HG02642 (cell line): ENCODE measurements around the gene MAP4K5.

Experiments
- ATAC-seq: cut with Tn5 transposase; IDR thresholded peaks from one replicate; pipeline ENCODE4 v1.9.1; 2021; ENCODE audit warnings: mild to moderate bottlenecking; ENCODE audit not compliant: unreplicated experiment, poor library complexity

Gene MAP4K5

DNA sequence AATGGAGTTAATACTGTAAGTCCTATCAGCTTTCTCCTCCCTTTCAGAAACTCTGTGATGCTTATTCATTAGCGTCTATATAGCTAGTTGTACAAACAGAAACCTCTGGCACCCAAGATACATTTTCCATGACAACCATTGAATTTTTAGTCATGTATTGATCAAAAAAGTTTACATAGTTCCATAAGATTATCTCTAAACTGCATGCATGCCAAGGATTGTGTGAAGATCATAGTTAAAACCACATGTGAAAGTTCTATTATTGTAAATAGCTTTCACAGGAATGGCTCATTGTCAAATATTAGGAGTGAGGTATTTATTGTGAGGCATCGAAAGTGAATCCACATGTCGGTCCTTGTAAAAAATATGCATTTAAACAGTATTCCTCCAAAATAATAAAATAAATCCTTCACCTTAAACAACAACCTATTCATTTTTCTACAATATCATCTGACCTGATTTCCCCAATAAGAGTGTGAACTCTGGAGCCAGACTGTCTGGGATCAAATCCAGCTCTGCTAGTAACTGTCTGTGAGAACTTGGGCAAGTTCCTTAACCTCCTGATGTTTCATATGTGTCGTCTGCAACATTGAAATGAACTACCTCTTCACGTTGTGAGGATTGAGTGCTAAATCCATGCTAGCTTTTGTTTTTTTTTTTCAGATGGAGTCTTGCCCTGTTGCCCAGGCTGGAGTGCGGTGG lies 125.1 kb downstream of the MAP4K5 start:
- no peak for ATAC-seq

DNA sequence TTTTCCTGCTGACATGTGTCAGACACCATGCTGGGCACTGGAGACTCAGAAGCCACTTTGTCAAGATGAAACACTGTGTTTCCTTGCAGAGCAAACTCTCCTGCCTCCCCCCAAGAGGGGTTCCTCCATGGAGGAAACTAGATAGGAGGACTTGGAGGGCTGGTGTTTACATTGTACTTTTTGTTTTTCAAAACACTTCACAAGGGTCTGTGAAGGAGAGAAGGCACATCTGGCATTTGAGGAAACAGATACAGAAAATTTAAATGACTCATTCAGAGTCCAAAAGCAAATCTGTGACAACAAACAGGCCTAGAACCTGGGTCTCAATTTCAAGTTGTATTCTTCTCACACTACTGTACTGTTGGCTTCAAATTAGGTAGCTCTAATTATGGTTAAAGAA lies 128.9 kb downstream of the MAP4K5 start:
- no peak for ATAC-seq

DNA sequence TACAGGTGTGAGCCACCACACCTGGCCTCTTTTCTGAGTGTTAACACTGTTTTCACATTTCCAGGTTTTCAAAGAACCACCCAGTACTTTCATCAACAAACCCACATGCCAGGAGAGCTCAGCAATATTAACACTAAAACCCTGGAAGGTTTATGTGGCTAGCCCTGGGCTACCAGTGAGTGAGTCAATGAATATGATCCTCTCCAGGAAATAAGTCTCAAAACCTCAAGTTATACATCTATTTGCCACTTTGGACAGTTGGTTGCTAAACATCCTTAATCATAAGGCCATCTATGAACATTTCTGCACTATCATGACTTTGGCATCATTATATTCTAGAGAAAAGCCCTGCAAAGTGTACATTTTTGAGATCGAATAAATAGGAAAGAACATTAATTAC lies 129.4 kb downstream of the MAP4K5 start:
- no peak for ATAC-seq

DNA sequence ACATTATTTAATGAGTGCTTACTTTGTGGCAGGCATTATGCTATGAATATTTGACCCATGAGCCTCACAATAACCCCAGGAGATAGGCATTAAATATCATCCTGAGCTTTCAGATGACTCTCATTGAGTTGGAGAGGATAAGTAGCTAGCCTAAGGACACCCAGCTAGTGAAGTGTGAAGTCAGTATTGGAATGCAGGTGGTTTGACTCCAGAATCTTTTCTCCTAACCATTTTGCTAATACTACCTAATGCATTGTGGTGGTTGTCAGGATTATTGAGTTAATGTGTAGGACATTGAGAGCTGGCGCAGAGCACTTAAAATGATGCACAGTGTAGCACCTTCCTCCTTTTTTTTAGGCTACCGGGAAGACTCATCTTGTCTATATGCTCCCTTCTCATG lies 131.9 kb downstream of the MAP4K5 start:
- no peak for ATAC-seq

DNA sequence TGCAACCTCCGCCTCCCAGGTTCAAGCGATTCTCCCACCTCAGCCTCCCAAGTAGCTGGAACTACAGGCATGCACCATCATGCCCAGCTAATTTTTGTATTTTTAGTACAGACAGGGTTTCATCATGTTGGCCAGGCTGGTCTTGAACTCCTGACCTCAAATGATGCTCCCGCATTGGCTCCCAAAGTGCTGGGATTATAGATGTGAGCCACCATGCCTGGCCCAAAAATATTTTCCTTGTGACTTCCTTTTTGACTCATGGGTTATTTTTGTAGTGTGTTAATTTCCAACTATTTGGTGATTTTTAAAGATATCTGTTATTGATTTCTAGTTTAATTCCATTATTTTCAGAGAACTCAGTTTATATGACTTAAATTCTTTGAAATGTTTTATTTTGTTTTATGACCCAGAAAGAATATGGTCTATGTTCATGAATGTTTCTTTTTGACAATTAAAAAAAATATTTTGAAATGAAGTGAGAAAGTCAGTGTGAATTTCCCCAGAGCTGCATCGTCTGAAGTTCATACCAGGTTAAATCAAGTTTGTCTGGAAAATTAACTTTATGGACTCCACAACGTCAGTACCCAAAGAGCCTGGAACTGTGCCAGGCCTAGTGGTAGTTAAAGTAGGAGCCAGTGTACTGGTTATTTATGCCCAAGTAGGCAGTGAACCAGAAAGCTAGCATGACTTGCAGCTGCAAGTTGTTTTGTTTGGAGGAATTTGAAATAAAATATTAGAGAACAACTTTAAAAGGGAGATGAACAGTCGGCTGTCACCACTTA lies 132.9 kb downstream of the MAP4K5 start:
- ATAC-seq, result no peak

DNA sequence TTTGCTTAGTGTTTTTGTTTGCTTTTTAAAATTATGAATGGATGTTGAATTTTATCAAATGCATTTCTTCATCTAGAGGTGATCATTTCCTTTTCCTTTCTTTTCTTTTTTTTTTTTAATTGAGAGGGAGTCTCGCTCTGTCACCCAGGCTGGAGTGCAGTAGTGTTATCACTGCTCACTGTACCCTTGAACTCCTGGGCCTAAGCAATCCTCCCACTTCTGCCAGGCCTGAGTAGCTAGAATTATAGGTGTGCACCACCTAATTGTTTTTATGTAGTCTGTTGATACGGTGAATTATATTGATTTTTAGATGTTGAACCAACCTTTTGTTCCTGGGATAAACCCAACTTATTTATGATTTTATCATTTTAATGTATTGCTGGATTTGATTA lies 134.2 kb downstream of the MAP4K5 start:
- no peak for ATAC-seq

DNA sequence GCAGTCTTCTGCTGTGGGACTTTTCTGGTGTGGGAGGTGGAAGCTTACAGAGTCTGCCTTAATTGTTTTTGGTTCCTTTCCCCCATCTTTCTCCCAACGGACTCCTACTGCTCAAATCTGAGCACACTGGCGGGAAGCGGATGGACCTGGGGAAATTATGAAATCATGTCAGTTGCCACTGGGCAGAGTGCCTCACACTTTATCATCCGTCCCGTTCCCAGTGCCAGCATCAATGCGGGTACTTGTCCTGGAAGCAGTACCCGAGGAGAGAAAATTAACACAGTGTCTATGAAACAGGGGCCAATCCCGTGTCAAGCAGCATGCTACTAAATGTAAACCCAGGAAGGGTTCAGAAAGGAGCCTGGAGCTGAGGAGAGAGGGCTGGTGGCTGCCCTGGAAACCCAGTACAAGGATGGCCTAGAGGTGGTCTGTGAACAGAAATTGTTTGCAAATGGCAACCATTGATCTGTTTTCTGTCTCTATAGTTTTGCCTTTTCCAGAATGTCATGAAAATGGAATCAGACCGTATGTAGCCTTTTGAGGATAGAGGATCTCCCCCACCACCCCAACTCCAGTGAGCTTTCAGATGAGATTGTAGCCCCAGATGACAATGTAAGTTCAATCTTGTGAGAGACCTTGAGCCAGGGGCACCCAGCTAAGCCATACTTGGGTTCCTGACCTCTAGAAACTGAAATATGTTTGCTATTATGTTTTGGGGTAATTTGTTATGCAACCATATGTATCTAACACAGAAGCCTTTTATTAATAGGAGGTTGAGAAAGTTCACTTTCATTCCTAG lies 134.8 kb downstream of the MAP4K5 start:
- ATAC-seq, result no peak

DNA sequence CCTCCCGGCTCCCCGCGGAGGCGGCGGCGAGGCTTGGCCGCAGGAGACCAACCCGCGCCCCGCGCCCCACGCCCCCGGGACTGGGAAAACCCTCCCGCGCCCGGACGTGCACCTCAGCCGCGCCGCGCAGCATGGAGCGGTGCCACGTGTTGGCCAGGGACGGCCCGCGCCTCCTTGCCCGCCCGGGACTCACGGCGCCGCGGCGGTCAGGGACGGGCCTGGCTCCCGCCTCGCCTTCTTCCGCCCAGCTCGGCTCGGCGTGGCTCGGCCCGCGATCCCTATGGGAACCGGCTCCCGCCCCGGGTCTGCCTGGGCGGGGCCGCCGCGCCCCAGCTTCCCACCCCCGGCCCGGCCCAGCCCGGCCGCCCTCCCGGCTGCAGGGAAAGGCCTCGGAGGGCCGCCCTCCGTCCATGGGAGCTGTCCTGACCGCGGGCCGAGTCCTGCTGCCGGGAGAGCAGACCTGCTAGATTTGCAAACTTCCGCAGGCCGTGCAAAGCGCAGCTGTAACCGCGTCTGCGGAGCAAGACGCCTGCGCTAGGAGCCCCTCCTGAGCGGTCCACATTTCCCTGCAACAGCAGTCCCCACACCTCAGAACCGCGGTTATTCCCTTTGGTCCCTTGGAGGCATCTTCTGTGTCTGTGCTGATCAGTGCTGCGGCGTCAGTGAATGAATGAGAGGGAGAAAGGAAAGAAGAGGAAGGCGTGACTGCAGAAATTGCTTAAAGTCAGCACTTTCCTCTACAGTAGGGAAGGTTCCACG lies 135.6 kb downstream of the MAP4K5 start, which contains the start of gene CDKL1:
Gene CDKL1 (minus strand): TSS at position 251 of the 759 bp plus-strand sequence. CDS start 1,013 bp downstream, outside the sequence.
- peak; percentile 66 for ATAC-seq

DNA sequence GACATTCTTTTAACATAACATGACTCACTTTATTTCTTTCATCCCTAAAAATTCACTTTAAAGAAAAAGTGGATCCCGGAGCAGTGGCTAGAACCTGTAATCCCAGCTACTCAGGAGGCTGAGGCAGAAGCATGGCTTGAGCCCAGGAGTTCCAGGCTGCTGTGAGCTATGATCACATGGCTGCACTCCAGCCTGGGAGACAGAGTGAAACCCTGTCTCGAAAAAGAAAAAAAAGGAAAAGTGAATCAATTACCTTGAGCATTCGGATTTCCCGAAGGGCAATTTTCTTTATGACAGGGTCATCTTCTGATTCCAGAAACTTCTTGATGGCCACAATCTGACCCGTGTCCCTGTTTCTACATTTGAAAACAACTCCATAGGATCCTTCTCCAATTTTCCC lies 136.9 kb downstream of the MAP4K5 start:
- ATAC-seq, result no peak

DNA sequence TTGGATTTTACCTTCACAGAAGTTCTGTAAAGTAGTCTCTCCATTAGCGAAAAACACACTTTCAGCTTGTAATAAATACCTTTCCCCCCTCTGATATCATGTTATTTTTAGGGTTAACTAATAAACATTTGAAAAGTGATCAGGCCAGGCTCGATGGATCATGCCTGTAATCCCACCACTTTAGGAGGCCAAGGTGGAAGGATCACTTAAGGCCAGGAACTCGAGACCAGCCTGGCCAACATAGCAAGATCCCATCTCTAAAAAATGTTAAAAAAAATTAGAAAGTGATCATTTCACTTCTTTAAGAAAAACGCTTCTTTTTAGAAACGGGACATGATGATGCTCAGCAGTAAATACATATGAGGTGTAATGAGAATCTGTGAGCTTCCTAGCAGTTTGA lies 137.7 kb downstream of the MAP4K5 start:
- ATAC-seq, result no peak

DNA sequence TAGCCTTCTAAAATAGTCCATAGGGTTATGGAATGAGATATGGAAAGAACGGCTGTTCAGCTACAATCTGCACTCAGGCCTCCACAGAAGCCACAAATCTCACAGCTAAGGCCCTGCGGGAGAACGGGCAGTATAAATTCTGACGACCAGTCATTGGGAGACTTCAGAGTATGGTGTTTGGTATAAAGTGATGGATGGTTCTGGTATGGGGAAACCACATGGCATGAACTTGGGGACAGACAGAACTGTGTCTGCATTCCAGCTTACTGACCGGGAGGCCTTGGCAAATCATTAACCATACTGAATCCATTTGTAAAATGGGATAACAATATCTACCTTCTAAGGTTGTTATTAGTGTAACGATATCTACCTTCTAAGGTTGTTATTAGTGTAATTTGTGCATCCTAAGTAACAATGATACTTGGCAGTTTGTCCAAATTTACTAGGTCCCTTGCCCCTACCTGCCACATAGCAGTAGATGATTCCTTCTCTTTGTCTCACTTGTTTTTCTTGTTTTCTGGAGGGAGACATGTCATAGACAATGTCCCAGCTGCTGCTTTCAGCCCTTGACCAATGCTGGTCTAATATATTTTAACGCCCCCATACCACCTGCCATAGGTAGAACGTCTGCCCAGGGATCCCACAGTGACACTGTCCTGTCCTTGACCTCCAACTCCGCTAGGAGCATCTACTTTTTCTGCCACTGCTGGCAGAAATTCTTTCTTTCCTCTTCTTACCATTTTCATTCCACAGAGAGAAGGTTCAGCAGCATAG lies 142.5 kb downstream of the MAP4K5 start:
- no peak for ATAC-seq

DNA sequence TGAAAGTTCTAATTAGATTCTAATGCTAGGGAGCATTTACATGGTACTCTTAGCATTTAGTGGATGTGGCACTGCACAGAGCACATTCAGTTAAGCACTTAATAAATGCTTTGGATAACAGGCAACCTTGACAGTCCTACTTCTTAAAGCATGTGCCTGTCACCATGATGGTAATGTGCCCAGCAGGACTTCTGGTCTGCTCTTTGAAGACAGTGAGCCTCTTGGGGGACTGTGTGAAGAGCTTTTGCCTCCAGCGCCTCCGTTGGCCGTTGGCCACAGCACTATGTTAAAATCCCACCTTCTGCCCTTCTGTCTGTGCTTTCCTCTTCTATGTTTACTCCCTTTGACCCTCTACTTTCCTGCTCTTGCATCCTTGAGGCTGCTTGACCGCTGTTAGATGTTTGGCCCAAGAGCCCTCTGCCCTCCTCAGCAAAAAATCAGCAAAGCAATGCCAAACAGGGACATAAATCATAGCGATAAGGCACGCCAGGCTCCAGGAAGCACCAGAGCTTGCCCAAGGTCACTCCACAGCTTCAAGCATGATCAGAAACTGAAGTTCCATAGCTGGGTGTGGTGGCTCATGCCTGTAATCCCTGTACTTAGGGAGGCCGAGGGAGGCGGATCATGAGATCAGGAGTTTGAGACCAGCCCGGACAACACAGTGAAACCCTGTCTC lies 144.0 kb downstream of the MAP4K5 start:
- ATAC-seq, result no peak

DNA sequence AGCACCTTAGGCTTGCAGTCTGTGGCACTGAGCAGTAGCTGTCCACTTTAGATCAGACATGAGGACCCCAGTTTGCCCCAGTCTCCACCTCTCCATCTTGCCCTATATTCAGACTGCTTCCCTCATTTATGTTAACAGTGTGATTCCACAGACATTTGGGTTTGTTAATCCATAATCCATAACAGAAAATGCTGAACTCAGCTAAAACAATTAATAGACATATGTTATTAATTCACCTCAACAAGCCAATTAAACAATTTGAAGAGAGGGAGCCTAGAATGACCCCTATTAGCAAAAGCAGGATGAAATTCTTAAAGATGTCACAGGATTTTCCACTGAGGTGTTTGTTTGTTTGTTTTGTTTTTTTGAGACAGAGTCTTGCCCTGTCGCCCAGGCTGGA lies 144.8 kb downstream of the MAP4K5 start:
- no peak for ATAC-seq

DNA sequence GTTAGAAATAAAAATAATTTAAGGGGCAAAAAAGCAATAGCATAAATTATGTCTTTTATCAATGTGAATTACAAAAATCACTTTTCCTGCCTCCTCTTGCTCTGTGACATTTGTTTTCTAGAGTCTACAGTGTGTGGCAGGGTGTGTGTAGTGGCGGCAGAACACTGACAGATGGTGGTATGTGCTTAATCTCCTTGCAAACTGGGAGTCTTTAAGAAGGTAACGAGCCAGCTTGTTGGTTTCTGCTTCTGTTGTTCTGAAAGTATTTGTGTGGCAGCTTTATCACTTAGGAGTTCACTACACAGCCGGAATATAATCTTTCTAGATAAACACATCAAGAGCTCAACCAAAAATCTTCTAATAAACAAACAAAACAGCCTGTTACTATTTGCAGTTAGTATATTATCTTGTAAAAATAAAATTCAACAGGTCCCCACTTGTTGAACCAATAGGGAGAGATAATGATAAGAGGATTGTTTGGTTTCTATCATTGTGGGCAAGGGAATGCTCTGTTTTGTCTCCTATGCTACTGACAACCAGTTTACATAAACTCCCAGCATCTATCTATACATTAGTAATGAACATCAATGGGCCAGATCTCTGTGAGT lies 148.6 kb downstream of the MAP4K5 start:
- no peak for ATAC-seq

DNA sequence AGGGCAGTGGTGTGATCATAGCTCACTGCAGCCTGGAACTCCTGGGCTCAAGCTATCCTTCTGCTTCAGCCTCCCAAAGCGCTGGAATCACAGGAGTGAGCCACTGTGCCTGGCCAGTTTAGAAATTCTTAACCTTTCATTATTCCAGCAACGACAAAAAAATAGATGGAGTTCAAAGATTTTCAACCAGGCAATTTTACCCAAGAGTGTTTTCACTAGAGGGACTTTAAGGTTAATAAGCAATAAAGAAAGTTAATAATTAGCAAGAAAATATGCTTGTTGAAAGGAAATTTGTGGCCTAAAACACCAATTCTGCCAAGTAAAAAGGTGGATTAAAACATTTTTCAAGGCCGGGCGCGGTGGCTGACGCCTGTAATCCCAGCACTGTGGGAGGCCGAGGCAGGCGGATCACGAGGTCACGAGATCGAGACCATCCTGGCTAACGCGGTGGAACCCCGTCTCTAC lies 150.5 kb downstream of the MAP4K5 start:
- ATAC-seq, result no peak

DNA sequence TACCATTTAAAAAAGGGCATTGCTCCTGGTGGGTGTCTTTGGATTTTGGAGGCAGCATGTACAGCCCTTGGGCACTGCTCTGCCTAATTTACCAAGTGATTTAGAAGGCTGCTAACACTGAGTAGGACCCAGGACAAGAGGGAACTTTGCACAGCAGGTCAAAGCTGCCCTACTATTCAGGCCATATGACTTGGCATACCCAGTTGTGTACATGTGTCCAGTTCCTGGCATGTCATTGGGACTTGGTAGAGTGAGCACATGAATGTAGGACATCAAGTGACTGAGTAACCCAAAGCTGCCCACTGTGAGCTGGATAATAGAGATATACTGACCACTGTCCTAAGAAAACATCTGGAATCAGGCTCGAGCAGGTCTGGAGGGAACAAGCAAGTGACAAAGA lies 151.4 kb downstream of the MAP4K5 start:
- no peak for ATAC-seq

DNA sequence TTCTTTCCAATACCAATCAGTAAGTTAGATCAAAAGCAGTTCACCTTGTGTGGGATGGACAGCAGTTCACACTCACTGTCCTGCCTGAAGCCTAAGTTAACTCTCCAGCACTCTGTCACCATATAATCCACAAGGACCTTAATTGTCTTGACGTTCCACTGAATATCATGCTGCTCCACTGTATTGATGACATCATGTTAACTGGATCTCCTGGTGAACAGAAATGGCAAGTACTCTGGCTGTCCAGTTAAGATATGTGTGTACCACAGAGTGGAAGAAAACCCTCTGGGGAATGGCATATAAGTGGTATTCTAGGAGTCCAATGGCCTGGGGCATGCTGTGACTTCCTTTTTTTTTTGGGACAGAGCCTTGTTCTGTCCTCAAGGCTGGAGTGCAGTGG lies 151.9 kb downstream of the MAP4K5 start:
- no peak for ATAC-seq

DNA sequence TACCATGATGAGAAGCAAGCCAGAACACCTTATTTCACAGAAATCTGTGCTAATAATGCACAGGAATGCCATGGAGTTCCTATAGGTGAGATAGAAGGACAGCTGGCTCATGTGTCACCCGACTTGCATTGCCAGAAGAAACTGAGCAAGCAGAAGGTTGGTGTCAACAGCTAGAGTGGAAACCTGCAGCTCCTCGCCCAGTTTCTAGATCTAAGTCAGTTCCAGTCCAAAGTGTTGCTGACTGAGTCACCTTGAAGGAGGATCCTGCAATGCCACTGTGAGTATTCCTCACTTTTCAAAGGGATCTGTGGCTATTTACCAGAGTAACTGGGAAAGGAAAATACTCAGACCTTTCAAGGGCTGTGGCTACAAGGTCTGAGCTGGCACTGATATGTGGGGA lies 152.8 kb downstream of the MAP4K5 start:
- ATAC-seq, result no peak
